ENCODE results near the gene RORB. TPM values are rescaled to one million over a fixed set of nuclear protein-coding genes. Genes with fewer than 3 reads are reported as not detected.

The RORB gene
- polyA plus RNA-seq, 3 donors: not detected

GRCh38 chr9:74493512-74493911, 3.6 kb upstream of the RORB start:
- H3K27ac Mint-ChIP-seq: no peak overlapping the region
- no CpG with 5 or more reads among the region's 2 CpGs for WGBS (ENCODE audit: insufficient coverage)
- Histone ChIP-seq H3K27ac (ENCODE audit: low read depth in 1 of 2, low read length in 2 of 2) (no peak overlapping the region), H3K36me3 (replicated peaks in 1 of 2; ENCODE audit: control insufficient read depth in 1 of 2, insufficient read depth in 2 of 2, low read length in 2 of 2) (no peaks in the 10 kb centered on the region), H4K20me1 (ENCODE audit: insufficient read depth, low read length) (no peaks in the 10 kb centered on the region), H3K9ac (ENCODE audit: insufficient read depth, low read length, poor library complexity, severe bottlenecking) (no peak overlapping the region), H3K27me3 (ENCODE audit: control insufficient read depth in 2 of 2, insufficient read depth in 2 of 2, low read length in 2 of 2) (peaks cover 39 to 51% of the 10 kb centered on the region in 2 donors), H3K4me1 (ENCODE audit: control insufficient read depth in 1 of 2, insufficient read depth in 2 of 2, low read length in 2 of 2) (peaks cover 7 to 10% of the 10 kb centered on the region in 2 donors), H3K4me2 (replicated peaks; ENCODE audit: extremely low read depth, low read length, poor library complexity, severe bottlenecking) (no peak overlapping the region), H3K4me3 (replicated peaks in 1 of 3; ENCODE audit: low read depth in 2 of 3, low read length in 3 of 3) (no peak overlapping the region), H3K9me3 (replicated peaks in 1 of 2; ENCODE audit: control insufficient read depth in 1 of 2, insufficient read depth in 1 of 2, low read length in 2 of 2) (peaks cover 0 to 6% of the 10 kb centered on the region in 2 donors), H2AFZ (ENCODE audit: insufficient read depth, low read depth, low read length, poor library complexity, severe bottlenecking) (no peak overlapping the region), H3K79me2 (ENCODE audit: insufficient read depth, low read length) (no peaks in the 10 kb centered on the region)
- TF ChIP-seq, protein P1, sequence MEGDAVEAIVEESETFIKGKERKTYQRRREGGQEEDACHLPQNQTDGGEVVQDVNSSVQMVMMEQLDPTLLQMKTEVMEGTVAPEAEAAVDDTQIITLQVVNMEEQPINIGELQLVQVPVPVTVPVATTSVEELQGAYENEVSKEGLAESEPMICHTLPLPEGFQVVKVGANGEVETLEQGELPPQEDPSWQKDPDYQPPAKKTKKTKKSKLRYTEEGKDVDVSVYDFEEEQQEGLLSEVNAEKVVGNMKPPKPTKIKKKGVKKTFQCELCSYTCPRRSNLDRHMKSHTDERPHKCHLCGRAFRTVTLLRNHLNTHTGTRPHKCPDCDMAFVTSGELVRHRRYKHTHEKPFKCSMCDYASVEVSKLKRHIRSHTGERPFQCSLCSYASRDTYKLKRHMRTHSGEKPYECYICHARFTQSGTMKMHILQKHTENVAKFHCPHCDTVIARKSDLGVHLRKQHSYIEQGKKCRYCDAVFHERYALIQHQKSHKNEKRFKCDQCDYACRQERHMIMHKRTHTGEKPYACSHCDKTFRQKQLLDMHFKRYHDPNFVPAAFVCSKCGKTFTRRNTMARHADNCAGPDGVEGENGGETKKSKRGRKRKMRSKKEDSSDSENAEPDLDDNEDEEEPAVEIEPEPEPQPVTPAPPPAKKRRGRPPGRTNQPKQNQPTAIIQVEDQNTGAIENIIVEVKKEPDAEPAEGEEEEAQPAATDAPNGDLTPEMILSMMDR (IDR thresholded peaks at IDR 0.05): no peak
- peak overlapping the region in 1 of 2 donors; percentile 59 for H3K4me3 Mint-ChIP-seq
- H3K27me3 Mint-ChIP-seq (ENCODE audit: low read depth in 3 of 3): peaks cover 41 to 59% (median 51%) of the 10 kb centered on the region in 3 donors
- no peak for DNase-seq
- H3K36me3 Mint-ChIP-seq: peaks cover 7 to 9% of the 10 kb centered on the region in 2 donors
- peaks cover 0 to 14% (median 5%) of the 10 kb centered on the region in 7 donors for H3K9me3 Mint-ChIP-seq
- intact Hi-C loops (cut with micrococcal nuclease): no loop called here
- peaks cover 19% of the 10 kb centered on the region for H3K4me1 Mint-ChIP-seq

- intact Hi-C loops (cut with micrococcal nuclease): no loop called here
- peaks cover 10 to 11% of the 10 kb centered on the region in 2 donors for H3K36me3 Mint-ChIP-seq
- H3K79me2 ChIP-seq (ENCODE audit: insufficient read depth, low read length): no peaks in the 10 kb centered on the region
- no peak overlapping the region for H3K4me2 ChIP-seq (replicated peaks; ENCODE audit: extremely low read depth, low read length, poor library complexity, severe bottlenecking)
- no peak overlapping the region for H3K4me3 ChIP-seq (replicated peaks in 1 of 3; ENCODE audit: low read depth in 2 of 3, low read length in 3 of 3)
- peaks cover 0 to 16% (median 11%) of the 10 kb centered on the region in 7 donors for H3K9me3 Mint-ChIP-seq
- H3K9me3 ChIP-seq (replicated peaks in 1 of 2; ENCODE audit: control insufficient read depth in 1 of 2, insufficient read depth in 1 of 2, low read length in 2 of 2): peaks cover 0 to 11% of the 10 kb centered on the region in 2 donors
- H3K27me3 Mint-ChIP-seq (ENCODE audit: low read depth in 3 of 3): peaks cover 51 to 66% (median 59%) of the 10 kb centered on the region in 3 donors
- DNase-seq: no peak
- no peak overlapping the region for H3K27ac ChIP-seq (ENCODE audit: low read depth in 1 of 2, low read length in 2 of 2)
- WGBS (ENCODE audit: insufficient coverage): no CpG with 5 or more reads among the region's 1 CpG
- peaks cover 7 to 18% of the 10 kb centered on the region in 2 donors for H3K4me1 ChIP-seq (ENCODE audit: control insufficient read depth in 1 of 2, insufficient read depth in 2 of 2, low read length in 2 of 2)
- peak overlapping the region in 1 of 2 donors; percentile 9 for H3K4me3 Mint-ChIP-seq
- no peaks in the 10 kb centered on the region for H4K20me1 ChIP-seq (ENCODE audit: insufficient read depth, low read length)
- H3K36me3 ChIP-seq (replicated peaks in 1 of 2; ENCODE audit: control insufficient read depth in 1 of 2, insufficient read depth in 2 of 2, low read length in 2 of 2): no peaks in the 10 kb centered on the region
- peaks cover 49 to 59% of the 10 kb centered on the region in 2 donors for H3K27me3 ChIP-seq (ENCODE audit: control insufficient read depth in 2 of 2, insufficient read depth in 2 of 2, low read length in 2 of 2)
- H3K4me1 Mint-ChIP-seq: peaks cover 27% of the 10 kb centered on the region
- TF ChIP-seq, protein P1 (IDR thresholded peaks at IDR 0.05): no peak
- H3K9ac ChIP-seq (ENCODE audit: insufficient read depth, low read length, poor library complexity, severe bottlenecking): no peak overlapping the region
- no peak overlapping the region for H2AFZ ChIP-seq (ENCODE audit: insufficient read depth, low read depth, low read length, poor library complexity, severe bottlenecking)
- no peak overlapping the region for H3K27ac Mint-ChIP-seq
Observed at GRCh38 chr9:74494490-74494889, 2.6 kb upstream of the RORB start.
